HG02884 (cell line): ENCODE data around the gene IDUA.
"Not testable (repeated sequence)": the region's sequence is repeated elsewhere in the genome, so short reads cannot be mapped to it uniquely, and the experiment has no call there.

Experiments
- ATAC-seq: cut with Tn5 transposase; IDR thresholded peaks from one replicate; pipeline ENCODE4 v1.9.1; 2021; ENCODE audit warnings: mild to moderate bottlenecking, moderate library complexity; ENCODE audit not compliant: unreplicated experiment

IDUA gene

DNA sequence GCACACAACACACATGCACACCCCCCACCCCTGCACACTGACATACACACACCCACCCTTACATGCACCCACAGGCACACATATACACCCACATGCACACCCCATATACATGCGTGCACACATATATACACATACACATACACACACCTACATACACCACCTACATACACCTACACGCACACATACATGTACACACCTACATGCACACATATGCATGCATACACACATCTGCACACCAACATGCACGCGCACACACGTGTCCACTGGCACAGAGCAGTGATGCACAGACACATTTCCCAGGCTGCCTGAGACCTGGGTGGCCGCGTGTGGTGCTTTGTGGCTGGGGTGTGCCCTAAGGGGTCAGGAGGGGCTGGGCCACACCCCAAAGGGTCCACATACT is 56.3 kb downstream of the IDUA start:
- ATAC-seq: no peak

DNA sequence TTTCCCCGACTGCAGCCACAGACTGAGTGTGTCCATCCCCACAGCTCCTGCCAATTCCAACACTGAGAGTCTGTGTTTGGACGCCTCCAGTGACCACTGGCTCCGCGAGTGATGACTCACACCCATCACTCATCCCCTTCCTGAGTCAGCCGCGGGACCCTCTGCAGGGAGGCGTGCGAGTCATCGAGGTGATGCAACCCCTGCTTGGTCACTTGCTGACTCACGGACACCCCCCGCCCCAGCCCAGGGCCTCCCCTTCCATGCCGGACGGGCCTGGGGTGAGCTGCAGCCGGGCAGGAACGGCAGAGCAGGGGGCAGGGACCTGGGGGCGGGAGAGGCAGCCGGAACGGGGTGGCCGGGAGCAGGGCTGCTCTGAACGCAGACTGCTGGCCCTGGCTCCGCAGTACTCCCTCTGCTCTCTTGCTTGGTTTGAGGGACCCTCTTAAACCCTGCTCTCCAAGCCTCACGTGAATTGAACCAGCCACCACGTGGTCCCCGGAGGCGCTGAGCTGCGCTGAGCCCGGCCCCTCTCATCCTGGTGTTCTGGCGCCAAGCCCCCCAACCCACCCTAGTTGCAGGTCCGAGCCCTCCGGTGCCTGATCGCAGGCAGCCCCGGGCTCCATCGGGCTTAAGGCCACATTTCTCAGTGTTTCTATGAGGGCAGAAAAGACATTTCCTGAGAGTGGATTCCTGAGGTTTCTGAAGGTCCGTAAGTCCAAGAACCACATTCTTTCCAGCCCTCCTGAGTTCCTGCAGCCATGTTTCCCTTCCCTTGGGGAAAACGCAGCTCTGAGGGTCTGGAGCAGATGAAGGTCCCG is 57.0 kb downstream of the IDUA start:
- ATAC-seq: no peak

DNA sequence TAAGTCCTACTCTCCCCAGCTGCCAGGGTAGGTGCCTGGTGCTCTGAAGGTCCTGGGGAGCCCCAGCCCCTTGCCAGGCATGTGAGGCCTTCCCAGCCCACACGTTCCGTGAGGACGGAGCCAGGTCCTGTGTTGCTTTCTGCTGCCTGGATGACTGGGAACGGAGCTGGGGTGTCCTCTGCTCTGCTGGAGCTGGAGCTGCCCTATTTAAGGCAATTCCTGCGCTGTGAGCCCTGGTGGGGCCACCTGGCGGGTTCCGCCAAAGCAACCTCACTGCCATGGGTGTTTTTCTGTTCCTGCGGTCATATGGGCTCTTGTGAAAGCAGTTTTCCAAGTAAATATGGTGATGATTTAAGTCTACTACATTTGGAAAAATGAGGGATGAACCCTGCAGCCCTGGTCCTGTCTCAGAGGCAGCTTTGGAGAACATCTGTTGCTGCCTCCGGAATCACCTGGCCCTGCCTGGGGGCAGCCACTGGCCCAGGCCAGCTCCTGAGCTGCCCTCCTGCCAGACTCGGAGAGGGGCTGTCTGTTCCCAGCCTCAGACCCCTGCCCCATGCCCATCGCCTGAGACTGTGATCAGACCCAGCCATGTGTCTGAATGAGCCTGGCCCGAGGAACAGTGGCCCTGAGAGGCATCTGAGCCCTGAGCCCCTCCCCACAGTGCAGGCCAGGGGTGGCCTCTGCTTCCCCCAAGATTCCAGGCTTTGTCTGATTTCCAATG is 57.8 kb downstream of the IDUA start:
- no peak for ATAC-seq

DNA sequence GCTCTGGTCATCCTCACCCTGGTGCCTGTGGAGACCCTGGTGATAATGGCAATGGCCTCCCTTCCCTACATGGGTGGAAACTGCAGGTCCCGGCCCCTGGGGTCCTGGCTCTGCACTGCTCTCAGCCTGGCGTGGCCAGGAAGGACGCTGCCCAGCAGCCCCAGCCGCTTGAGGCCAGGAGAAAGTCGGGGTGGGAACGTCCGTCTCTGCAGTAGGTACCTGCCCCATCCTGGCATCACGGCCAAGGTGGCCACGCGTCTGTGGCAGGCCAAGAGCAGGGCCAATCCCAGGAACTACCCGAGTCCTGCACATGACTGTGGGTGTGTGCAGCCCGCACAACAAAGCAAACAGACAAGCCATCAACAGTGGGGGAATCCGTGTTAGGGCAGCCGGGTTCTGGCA is 58.4 kb downstream of the IDUA start:
- ATAC-seq: no peak

DNA sequence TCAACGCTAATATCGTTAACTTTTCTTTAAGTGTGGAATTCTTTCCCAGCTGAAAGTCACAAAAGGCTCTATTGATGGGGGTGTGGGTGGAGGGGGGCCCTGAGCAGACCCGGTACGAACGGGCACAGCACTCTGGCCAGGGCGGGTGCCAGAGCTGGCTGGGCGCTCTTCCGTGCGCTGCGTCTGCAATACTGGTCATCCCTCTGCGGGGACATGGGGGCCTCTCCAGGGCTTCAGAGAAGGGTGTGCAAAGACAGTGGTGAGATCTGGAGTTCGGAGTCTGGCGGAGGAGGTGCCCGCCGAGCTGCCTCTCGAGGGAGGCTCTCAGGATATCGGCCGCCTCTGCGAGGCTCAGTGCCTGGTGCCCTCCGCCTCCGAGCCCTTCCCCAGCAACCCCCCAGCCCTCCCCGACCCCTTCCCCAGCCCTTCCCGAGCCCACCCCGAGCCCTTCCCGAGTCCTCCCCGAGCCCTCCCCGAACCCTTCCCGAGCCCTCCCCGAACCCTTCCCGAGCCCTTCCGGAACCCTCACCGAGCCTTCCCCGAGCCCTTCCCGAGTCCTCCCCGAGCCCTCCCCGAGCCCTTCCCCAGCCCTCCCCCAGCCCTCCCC is 58.9 kb downstream of the IDUA start:
- no peak for ATAC-seq

DNA sequence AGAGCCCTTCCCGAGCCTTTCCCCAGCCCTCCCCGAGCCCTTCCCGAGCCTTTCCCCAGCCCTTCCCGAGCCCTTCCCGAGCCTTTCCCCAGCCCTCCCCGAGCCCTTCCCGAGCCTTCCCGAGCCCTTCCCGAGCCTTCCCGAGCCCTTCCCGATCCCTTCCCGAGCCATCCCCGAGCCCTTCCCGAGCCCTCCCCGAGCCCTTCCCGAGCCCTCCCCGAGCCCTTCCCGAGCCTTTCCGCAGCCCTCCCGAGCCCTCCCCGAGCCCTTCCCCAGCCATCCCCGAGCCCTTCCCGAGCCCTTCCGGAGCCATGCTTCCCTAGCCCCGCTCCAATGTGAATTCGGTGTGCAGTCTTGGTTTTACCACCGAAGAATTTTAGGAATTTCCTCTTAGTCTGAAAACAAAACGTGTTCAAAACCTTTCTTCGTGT is 59.8 kb downstream of the IDUA start:
- not testable (repeated sequence) for ATAC-seq

DNA sequence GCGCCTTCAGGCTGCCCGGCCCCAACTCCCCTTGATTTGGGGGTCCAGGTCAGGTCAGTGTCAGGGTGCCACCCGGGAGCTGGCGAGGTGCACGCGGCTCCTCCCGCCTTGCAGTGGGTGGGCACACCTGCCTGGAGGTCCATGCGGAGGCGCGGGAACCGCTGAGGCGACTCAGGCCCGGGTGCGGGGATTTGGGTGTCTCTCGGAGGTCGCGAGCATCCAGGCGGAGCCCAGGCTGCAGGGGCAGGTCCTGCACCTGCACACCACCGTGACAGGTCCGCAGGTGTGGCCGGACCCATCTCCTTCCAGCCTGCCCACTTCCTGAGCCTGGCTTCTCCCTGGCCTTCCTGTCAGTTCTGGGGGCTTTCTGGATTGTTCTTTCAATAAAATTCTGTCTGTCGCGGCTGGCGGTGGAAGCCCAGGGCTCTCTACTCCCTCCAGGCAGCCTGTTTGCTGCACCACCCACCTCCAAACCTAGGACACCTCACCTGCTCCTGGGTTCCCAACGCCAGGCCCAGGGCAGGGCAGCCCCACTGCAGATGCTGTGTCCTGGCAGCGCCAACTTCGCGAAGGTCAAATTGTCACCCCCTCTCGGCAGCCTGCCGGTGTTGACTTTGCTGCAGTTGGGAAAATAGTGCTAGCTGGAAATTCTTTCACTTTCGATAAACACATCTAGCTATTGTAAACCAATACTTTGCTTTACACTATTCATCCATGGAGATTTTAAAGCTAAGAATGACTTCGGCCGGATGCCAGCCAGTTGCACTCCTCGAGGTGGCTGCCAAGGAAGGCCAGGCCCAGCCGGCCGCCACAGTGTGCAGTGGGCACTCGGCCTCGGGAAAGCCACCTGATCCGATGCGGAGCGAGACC is 60.5 kb downstream of the IDUA start:
- no peak for ATAC-seq

DNA sequence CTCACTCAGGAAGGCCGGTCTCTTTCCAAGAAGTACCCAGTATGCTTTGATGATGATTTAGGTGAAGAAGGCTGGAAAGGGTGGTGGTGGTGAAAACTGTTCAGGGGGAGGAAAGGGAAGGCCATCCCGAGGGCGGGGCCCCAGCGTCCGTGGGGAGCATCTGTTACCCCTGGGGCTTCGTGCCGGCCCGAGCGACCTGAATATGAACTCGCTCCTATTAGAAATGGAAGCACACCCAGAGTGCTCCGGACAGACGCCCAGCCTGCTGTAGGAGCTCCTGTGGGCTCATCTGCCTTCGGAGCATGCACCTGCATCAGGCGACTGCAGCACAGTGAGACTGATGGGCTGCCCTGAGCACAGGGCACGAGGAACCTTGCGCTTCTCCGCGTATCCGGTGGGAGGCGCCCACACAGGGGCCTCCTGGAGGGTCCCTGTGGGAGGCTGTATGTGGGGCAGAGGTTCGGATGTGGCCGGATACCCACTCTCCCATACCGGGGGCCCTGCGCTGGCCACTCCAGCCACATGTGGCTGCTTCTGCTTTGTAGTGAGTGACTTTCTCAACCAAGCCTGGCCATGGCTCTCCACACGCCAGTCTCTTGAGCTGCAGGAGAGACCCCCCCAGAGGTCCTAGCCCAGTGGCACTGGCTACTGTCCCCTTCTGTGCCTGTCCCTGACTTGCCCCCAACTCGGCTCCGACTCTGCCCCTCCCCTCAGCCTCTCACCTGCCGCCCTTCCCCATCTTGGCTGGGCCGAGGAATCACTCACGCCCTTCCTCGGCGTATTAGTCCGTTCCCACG is 61.3 kb downstream of the IDUA start:
- ATAC-seq: no peak

DNA sequence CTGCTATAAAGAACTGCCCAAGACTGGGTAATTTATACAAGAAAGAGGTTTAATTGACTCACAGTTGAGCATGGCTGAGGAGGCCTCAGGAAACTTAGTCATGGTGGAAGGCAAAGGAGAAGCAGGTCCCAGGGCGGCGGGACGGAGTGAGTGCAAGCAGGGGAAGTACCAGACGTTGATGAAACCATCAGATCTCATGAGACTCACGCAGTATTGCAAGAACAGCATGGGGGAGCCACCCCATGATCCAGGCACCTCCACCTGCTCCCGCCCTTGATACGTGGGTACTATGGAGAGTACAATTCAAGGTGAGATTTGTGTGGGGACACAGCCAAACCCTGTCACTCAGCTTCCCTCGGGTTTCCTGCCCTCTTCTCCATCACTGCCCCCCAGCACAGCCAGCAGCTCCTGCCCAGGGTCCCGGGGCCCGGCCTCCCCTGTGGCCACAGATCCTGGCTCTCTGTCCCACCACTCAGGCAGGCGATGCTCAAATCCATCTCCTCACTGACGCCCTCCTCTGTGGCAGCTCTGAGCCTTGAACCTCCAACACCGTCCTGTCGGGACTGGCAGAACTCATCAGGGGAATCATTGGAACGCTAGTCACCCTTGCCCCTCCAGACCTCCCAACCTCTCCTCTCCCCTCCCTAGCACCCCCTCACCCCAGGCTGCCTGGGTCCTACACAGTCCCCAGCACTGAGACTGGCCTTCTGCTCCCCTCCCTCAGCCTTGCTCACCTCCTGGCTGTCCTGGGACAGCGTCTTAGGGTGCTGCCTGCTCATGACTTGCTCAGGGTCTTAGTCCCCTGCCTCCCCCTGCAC is 62.1 kb downstream of the IDUA start:
- ATAC-seq: no peak

DNA sequence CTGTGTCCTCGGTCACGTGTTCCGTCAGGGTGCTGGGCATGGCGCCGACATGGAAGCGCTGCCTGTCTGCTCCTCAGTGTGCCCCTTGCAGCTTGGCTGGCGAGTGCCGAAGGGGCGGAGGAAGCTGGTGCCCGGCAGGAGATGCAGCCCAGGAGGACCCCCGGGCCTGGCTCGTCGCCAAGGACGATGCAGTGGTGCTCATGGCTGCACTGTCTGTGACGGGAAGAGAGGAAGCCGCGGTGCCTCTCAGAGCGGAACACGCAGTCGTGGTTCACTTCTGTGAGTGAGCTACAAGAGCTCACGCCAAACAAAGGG is 62.7 kb downstream of the IDUA start:
- no peak for ATAC-seq

DNA sequence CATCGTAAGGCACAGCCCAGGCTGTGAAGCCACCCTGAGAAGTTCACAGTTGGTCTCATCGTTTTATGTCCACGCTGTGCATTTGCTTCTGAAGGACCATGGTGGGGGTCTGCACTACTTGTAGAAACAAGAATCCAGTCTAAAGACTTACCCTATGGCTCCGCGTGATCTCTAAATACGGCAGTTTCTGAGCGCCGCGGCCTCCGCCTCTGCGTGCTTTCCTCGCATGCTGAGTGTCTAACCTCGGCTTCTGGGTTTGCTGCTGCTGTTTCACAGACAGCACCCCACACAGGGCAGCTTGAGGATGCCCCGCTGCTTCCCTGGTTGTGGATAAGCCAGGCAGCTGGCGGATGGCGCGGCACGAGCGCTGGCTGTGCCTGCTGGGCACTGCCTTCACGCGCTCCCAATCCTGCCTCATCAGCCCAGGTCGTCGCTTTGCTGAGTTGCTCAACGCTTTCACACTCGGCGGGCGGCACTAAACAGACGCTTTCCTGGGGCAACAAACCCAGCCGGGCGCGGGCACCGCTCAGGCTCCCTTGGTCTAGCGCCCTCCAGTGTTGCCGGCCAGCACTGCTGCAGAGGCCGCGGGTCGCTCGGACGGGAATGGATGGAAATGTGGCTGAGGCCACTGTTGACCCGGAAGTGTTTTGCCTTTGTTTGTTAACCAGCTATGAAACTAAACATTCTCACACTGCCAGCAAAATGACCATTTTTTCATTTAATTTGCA is 63.8 kb downstream of the IDUA start:
- no peak for ATAC-seq

DNA sequence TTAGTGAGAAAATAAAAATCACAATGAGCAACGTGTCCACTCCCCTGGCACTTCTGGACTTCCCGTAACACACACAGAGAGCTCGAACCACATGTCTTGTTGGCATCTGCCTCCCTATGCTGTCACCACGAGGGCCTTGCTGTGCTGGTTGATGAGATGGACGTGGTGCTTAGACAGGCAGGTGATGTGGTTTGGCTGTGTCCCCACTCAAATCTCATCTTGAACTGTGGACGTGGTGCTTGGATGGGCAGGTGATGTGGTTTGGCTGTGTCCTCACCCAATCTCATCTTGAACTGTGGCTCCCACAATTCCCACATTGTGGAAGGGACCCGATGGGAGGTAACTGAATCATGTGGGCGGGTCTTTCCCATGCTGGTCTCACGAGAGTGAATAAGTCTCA is 64.6 kb downstream of the IDUA start:
- ATAC-seq: no peak

DNA sequence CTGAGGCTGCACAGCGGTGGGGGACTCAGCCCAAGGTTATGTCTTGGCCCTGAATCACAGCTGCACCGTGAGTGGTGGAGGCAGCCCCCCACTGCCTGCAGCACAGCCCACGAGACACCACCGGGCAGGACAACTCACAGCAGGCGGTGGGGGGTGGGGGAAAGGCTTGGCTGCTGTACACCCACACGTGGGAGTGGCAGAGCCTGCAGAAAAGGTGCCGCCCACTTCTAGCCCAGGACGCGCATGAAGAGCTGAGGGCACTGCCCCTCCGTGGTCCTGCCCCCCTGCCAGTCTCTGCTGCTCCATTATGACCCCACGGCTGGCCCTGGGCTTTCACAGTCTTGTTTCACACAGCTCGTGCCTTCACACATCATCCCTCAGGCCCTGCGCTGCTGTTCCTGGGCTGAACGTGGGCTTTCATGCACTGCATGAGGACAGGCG is 65.4 kb downstream of the IDUA start:
- ATAC-seq: no peak

DNA sequence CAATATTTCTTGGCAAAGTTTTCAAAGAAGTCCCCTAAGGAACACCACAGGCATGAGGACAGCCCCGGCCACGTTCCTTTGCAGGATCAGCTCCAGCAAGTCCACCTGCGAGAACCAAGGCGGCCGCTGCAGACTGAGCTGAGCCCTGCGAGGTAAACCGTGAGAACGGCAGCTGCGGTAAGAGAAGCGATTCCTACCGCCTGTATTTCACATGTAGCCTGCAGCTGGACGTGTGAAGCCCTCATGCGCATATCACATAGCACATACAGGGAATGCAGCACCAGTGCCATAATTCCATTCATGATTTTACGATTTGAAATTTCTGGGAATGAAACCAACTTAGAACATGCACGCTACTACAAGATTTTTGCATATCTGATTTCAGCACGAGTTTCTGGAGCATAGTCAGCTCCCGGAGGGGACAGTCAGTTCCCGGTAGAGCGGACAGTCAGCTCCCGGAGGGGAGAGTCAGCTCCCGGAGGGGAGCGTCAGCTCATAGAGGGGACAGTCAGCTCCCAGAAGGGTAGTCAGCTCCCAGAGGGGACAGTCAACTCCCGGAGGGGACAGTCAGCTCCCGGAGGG is 66.3 kb downstream of the IDUA start:
- no peak for ATAC-seq

DNA sequence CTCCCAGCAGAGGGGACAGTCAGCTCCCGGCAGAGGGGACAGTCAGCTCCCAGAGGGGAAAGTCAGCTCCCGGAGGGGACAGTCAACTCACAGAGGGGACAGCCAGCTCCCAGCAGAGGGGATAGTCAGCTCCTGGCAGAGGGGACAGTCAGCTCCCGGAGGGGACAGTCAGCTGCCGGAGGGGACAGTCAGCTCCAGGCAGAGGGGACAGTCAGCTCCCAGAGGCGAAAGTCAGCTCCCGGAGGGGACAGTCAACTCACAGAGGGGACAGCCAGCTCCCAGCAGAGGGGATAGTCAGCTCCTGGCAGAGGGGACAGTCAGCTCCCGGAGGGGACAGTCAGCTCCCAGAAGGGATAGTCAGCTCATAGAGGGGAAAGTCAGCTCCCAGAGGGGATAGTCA is 67.0 kb downstream of the IDUA start:
- ATAC-seq: not testable (repeated sequence)
